GM20431 (cell line): Measurements from ENCODE around the gene MYT1.
"Not testable (repeated sequence)": the region's sequence is repeated elsewhere in the genome, so short reads cannot be mapped to it uniquely, and the experiment has no call there.

Experiments
- in situ Hi-C: fragments of 300-500 bp; cut with MseI, MboI; formaldehyde crosslinking; loops from one replicate; pipeline ENCODE4 v1.15.0; 2020; ENCODE audit warnings: low sequenced_read_pairs; ENCODE audit not compliant: unreplicated experiment

Gene MYT1

GRCh38 chr20:64164123-64164836 lies at the start of gene MYT1:
MYT1 (plus strand) TSS chr20:64164452; CDS start chr20:64198862, 34,410 bp downstream.
- in situ Hi-C loops, result no loop called here

- in situ Hi-C loops, result no loop called here
These were observed 48.9 kb upstream of the MYT1 start for GRCh38 chr20:64115171-64115911.

GRCh38 chr20:64116016-64116415 lies 48.2 kb upstream of the MYT1 start:
- in situ Hi-C loops, result no loop called here

GRCh38 chr20:64116541-64117431 lies 47.5 kb upstream of the MYT1 start:
- in situ Hi-C loops, result no loop called here

GRCh38 chr20:64117432-64117777 lies 46.8 kb upstream of the MYT1 start:
- in situ Hi-C loops, result not testable (repeated sequence)

GRCh38 chr20:64119301-64119680 lies 45.0 kb upstream of the MYT1 start:
- in situ Hi-C loops, result no loop called here

GRCh38 chr20:64119681-64120341 lies 44.4 kb upstream of the MYT1 start:
- in situ Hi-C loops, result no loop called here

GRCh38 chr20:64121586-64121985 lies 42.7 kb upstream of the MYT1 start:
- in situ Hi-C loops, result no loop called here

GRCh38 chr20:64122927-64123326 lies 41.3 kb upstream of the MYT1 start:
- in situ Hi-C loops, result not testable (repeated sequence)

- in situ Hi-C loops, result not testable (repeated sequence)
These were observed 40.7 kb upstream of the MYT1 start for GRCh38 chr20:64123517-64123916.

GRCh38 chr20:64129146-64129782 lies 35.0 kb upstream of the MYT1 start:
- in situ Hi-C loops, result no loop called here

- in situ Hi-C loops, result no loop called here
These were observed 34.0 kb upstream of the MYT1 start for GRCh38 chr20:64130271-64130670.

GRCh38 chr20:64130876-64131275 lies 33.4 kb upstream of the MYT1 start:
- in situ Hi-C loops, result no loop called here

- in situ Hi-C loops, result no loop called here
These were observed 32.8 kb upstream of the MYT1 start for GRCh38 chr20:64131406-64131805.

- in situ Hi-C loops, result no loop called here
These were observed 30.3 kb upstream of the MYT1 start for GRCh38 chr20:64133951-64134407.

GRCh38 chr20:64134744-64135143 lies 29.5 kb upstream of the MYT1 start:
- in situ Hi-C loops, result not testable (repeated sequence)

GRCh38 chr20:64136004-64136710 lies 28.1 kb upstream of the MYT1 start:
- in situ Hi-C loops, result no loop called here

GRCh38 chr20:64137598-64138031 lies 26.6 kb upstream of the MYT1 start:
- in situ Hi-C loops, result no loop called here

- in situ Hi-C loops, result no loop called here
These were observed 25.9 kb upstream of the MYT1 start for GRCh38 chr20:64138276-64138815.
